ENCODE results near the gene ISLR2.
A peak's percentile ranks its signal among the peaks of the same experiment; 100 is the strongest.

The ISLR2 gene

DNA sequence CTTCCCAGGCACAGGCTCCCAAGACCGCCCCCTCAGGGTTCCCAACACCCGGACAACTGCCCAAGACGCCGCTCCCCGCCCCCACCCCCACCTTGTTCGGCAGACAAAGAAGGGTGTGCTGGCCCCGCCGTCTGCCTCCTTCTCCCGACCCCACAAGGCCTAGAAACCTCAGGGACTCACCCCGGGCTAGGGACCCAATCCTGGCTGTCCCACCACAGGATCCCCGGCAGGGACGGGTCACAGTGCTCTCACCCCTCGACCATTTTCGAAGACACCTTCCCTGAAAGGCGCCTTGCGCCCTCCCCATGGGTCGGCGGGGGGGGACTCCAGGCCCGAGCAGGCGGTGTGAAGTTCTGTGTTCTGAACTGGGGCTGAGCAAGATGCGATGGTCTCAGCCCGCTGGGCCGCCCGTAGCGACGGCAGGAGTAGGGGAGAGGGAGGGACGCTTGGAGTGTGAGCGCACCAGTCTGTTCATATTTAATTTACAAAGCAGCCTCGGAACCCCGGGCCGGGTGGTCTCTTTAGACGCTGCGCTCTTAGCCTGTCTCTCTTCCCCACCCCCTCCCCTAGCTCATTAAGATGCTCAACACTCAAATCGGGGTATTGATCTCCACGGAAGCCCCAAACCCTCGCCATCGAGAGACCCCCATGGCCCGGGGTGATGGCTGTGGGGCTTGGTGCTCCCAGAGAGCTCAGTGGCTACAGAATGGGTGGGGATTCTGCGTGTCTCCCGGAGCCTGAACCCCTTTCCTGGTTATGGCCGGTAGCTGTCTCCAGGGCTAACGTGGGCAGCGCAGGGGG is 1.4 kb upstream of the ISLR2 start:
- DNase-seq: peak; percentile 17

GRCh38 chr15:74129586-74130154 is 716 bp upstream of the ISLR2 start:
- DNase-seq: peak; percentile 10

- DNase-seq: no peak
These were observed 652 bp downstream of the ISLR2 start for GRCh38 chr15:74130849-74131627.

- no peak for DNase-seq
These were observed 1.4 kb downstream of the ISLR2 start for GRCh38 chr15:74131628-74132413.

DNA sequence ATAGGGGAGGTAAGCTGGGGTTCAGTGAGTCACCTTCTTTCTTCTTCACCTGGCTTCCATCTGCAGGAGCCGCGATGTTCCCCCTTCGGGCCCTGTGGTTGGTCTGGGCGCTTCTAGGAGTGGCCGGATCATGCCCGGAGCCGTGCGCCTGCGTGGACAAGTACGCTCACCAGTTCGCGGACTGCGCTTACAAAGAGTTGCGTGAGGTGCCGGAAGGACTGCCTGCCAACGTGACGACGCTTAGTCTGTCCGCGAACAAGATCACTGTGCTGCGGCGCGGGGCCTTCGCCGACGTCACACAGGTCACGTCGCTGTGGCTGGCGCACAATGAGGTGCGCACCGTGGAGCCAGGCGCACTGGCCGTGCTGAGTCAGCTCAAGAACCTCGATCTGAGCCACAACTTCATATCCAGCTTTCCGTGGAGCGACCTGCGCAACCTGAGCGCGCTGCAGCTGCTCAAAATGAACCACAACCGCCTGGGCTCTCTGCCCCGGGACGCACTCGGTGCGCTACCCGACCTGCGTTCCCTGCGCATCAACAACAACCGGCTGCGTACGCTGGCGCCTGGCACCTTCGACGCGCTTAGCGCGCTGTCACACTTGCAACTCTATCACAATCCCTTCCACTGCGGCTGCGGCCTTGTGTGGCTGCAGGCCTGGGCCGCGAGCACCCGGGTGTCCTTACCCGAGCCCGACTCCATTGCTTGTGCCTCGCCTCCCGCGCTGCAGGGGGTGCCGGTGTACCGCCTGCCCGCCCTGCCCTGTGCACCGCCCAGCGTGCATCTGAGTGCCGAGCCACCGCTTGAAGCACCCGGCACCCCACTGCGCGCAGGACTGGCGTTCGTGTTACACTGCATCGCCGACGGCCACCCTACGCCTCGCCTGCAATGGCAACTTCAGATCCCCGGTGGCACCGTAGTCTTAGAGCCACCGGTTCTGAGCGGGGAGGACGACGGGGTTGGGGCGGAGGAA is 2.6 kb downstream of the ISLR2 start:
- DNase-seq: no peak

GRCh38 chr15:74133694-74134386 is 3.5 kb downstream of the ISLR2 start:
- no peak for DNase-seq

DNA sequence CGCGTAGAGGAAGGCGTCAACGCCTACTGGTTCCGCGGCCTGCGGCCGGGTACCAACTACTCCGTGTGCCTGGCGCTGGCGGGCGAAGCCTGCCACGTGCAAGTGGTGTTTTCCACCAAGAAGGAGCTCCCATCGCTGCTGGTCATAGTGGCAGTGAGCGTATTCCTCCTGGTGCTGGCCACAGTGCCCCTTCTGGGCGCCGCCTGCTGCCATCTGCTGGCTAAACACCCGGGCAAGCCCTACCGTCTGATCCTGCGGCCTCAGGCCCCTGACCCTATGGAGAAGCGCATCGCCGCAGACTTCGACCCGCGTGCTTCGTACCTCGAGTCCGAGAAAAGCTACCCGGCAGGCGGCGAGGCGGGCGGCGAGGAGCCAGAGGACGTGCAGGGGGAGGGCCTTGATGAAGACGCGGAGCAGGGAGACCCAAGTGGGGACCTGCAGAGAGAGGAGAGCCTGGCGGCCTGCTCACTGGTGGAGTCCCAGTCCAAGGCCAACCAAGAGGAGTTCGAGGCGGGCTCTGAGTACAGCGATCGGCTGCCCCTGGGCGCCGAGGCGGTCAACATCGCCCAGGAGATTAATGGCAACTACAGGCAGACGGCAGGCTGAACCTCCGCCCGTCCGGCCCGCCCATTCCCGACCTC is 4.1 kb downstream of the ISLR2 start:
- no peak for DNase-seq

DNA sequence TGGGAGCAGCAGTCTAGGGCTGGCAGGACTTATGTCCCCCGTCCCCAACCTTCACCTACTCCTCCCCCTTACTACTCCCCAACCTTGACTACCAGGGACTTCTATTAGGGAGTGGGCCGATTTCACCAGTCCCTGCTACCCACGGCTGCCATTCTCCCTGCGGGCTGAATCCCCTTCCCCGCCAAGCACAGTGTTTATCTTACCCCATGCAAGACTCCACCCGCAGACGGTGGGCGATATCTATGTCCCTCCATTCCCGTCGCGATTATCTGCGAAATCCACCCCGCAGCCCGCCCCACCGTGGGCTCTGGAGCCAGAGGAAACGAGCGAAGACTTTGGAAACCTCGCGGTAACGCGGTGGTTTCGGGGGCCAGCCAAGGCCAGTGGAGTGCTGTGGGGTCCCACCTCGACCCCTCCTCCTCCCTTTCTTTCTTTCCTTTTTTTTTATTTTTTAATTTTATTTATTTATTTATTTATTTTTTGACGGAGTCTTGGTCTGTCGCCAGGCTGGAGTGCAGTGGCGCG is 4.7 kb downstream of the ISLR2 start:
- DNase-seq: no peak

DNA sequence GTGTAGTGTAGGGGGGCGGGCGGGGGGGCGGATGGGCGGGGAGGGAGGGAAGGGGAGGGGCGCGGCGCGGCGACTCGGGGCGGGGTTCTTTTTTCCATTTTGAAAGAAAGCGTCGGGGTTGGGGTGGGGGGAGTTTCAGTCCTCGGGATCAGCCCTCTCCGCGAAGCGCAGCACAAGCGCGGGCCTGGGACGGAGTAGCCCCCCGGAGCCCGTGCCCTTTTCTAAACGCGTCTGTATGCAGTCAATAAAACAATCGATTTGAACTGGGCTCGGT is 6.1 kb downstream of the ISLR2 start:
- no peak for DNase-seq

DNA sequence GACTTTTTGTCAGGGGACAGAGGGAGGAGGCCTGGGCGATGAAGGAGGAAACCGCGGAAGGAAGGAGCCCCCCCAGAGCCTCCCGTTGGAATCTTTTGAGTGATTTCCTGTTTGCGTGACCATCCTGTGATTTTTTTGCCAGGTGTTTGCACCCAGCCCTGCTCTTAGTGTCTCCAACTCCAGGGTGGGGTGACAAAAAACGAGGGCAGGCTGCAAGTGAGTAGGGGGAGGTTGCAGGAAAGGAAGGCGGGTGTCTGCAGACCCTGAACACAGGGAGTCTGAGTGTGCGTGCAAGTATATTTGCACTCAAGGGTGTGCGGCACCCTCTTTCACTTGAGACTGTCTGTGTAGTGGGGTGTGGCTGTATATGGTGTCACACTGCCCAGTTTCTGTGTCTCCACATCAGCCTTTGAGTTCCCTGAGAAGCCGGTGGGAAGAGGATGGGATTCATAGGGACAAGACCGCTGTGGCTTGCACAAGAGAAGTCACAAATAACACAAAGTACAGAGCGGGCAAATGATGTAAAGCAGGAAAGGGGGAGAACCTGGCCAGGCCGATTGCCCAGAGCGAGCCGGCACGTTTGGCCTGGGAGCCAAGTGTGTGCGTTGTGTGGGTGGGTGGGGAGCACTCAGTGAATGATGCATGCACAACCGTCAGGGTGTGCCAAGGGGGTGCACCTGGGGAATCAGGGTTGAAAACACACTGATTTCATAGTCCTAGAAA is 6.6 kb downstream of the ISLR2 start:
- DNase-seq: peak; percentile 22

- no peak for DNase-seq
These were observed 7.1 kb downstream of the ISLR2 start for GRCh38 chr15:74137537-74137894.

DNA sequence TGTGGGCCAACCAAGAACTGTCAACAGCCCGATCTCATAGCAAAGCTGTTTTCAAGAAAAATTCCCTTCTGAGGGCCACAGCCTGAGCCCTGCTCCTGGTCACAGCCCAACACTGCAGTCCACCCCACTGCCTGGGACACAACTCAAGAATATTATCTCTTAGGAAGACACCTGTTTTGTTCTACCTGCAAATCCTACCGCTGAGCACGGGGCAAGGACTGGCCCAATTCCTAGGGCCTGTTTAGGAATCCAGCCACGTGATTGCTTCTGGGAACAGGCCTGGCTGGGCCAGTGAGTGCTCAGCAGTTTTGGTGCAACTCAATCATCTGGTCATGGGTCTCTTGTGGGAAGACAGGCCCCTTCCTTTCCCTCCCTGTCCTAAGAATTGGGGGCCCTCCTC is 8.3 kb downstream of the ISLR2 start:
- no peak for DNase-seq

- no peak for DNase-seq
These were observed 11.2 kb downstream of the ISLR2 start for GRCh38 chr15:74141591-74141990.

- DNase-seq: no peak
These were observed 13.9 kb downstream of the ISLR2 start for GRCh38 chr15:74144153-74144775.

GRCh38 chr15:74146277-74146800 is 16.0 kb downstream of the ISLR2 start:
- no peak for DNase-seq

DNA sequence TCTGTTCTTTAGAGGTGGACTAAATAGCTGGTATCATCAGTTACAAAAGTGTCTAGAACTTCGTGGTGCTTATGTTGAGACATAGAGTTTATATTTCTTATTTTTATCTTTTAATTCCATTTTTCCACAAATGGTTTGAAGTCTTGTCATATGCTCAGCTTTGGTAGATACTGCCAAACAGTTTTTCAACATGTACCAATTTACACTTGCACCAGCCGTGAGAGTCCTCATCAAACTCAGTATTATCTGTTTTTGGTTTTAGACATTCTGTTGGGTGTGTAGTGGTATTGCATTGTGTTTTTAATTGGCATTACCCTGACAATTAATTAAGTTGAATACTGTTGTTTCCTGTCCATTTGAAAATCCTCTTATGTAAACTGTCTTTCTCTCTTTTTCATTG is 16.7 kb downstream of the ISLR2 start:
- no peak for DNase-seq

- DNase-seq: no peak
These were observed 25.5 kb downstream of the ISLR2 start for GRCh38 chr15:74155766-74156417.

- DNase-seq: no peak
These were observed 26.5 kb downstream of the ISLR2 start for GRCh38 chr15:74156678-74157411.
